H54 (cell line): Measurements from ENCODE around the gene PLP2.
A peak's percentile ranks its signal among the peaks of the same experiment; 100 is the strongest.

Source experiments
- DNase-seq: peaks from one replicate; pipeline ENCODE4 v3.0.0; 2011; ENCODE audit warnings: low spot score, mixed read lengths; ENCODE audit not compliant: insufficient read length
- FAIRE-seq: peaks from 3 replicates; lab custom pipeline; 2011; peaks lifted over from hg19 to GRCh38; lab: Jason Lieb, UNC
- POLR2A ChIP-seq: IDR thresholded peaks from 2 replicates; pipeline ENCODE4 v1.6.1; 2011; ENCODE audit warnings: low read depth, mild to moderate bottlenecking, low read length

The PLP2 gene

DNA sequence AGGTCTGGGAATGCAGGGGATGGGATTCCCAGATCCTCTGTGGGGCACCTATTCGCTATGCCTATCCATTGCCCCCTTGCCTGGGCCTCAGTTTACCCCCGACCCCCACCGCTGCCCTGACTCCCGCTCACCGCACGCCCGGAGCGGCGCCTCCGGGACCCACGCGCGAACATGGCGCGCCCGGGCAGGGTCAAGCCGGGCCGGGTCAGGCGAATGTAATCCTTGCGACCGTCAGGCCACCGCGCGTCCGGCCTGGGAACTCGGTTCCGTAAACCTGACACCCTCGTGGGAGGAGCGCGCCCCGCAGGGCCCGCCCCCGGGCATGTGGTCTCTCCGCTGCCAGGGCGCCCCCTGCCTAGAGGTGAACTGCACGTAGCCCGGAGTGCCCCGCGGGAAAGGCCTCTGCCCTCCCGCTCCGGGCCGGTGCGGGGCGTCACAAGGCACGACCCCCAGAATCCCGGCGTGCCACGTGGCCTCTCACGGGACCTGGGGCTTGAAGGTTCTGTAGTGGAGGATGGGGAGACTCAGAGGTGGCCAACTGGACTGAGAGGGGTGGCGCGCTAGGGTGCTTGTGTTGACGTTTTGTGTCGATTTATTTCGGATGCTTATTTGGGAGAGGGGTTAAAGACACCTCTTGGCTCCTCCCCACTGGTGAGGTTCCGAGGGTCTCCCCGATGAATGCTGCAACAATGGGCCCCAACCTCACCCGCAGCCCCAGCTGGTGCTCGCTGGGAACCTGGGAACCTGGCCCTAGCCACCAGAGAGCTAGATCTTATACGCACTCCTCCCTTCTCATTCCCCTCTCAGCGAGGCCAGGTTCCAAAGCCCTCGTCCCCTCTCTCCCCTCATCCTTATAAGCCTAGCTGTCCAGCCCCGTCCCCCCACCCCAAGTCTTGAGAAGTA lies 14.7 kb downstream of the PLP2 start, which contains the start of gene PRICKLE3:
TSS of gene PRICKLE3 (minus strand) at position 249 of the 903 bp plus-strand sequence. CDS start at position 173, 76 bp downstream.
- TF ChIP-seq POLR2A: 0 out of 2 replicates have a peak, but pooled peaks have one; percentile 25
- FAIRE-seq: no peak
- no peak for DNase-seq

- DNase-seq: no peak
- no peak for TF ChIP-seq POLR2A
- FAIRE-seq: no peak
Measured at GRCh38 chrX:49187028-49187394, 15.3 kb downstream of the PLP2 start.

- no peak for FAIRE-seq
- no peak for TF ChIP-seq POLR2A
- no peak for DNase-seq
Measured at GRCh38 chrX:49187526-49187925, 15.8 kb downstream of the PLP2 start.

DNA sequence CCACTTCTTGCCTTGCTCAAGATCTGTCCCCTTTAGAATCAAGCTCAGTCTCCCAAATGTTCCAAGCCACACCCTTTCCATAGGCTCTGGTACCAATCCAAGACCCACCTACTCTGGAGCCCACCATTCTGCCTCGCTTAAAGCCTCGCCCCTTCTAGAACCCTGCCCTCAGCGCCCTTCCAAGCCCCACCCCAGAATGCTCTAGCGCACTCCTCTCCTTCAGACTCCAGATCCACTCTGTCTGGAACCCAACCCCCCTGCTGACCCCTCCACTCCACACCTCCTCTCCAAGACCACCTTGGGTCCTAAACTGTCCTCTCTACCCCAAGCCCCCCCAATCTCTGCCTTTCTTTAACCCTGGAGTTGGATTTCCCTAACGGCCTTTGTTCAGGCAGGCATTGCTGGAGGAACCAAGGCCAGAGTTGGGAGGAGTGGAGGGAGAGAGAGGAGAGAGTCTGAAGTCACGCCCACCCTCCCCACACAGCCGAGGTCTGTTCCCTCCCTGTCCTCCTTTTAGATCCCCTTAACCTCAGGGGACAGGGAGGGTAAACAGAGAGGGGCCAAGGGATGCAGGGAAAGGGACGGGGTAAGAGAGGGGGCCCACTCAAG lies 16.9 kb downstream of the PLP2 start:
- no peak for TF ChIP-seq POLR2A
- FAIRE-seq: no peak
- DNase-seq: no peak

GRCh38 chrX:49189606-49190005 lies 17.9 kb downstream of the PLP2 start:
- DNase-seq: no peak
- no peak for FAIRE-seq
- TF ChIP-seq POLR2A: no peak

GRCh38 chrX:49190821-49191573 lies 19.3 kb downstream of the PLP2 start:
- FAIRE-seq: peak; percentile 33
- peak; percentile 56 for DNase-seq
- TF ChIP-seq POLR2A: peak; percentile 90

- no peak for TF ChIP-seq POLR2A
- DNase-seq: no peak
- FAIRE-seq: no peak
Measured at GRCh38 chrX:49191574-49192011, 19.9 kb downstream of the PLP2 start.

GRCh38 chrX:49192722-49193328 lies 21.1 kb downstream of the PLP2 start:
- no peak for DNase-seq
- no peak for TF ChIP-seq POLR2A
- FAIRE-seq: no peak

DNA sequence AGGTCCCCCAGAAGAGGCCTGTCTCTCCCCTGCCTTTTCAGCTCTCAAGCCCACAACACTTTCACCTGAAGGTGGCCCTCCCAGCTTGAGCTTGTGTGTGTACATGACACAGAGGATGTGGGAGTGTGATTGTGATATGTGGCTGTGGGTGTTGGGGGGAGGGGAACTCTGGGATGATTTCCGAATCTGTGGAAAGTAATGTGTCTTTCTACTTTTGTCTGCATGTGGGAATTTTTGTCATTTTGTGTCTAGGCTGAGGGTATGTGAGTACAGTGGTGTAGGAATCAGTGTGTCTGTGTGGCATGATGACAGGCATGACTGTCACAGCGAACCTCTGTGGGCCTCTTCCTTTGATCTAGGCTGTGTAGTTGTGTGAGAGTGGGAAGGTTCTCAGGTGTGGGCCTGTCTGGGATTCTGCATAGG lies 21.9 kb downstream of the PLP2 start:
- FAIRE-seq (no peak), DNase-seq (no peak)
- TF ChIP-seq POLR2A: no peak

DNA sequence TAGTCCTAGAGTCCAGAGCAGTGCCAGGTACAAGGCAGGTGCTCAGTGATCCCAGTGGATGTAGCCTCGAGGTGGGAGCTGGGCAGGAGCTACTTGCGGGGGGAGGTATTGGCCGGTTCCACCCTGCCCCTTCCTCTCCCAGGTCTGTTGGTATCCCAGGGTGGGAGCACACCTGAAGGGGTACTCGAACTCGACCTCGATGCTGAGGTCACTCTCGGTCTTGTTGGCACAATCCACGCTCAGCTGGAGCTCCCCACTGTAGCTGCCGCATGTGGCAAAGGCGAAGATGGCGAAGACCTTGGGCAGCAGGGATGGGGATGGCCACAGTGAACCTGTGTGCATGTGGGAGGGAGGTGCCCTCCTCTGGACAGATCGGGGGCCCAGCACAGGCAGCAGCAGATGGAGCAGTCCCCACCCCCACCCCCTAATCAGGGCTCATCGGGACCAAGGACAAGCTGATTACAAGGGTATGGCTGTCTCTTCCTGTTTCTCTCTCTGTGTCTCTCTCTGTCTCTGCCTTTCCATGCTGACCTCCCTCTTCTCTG lies 25.9 kb downstream of the PLP2 start:
- DNase-seq (no peak), FAIRE-seq (no peak)
- no peak for TF ChIP-seq POLR2A

DNA sequence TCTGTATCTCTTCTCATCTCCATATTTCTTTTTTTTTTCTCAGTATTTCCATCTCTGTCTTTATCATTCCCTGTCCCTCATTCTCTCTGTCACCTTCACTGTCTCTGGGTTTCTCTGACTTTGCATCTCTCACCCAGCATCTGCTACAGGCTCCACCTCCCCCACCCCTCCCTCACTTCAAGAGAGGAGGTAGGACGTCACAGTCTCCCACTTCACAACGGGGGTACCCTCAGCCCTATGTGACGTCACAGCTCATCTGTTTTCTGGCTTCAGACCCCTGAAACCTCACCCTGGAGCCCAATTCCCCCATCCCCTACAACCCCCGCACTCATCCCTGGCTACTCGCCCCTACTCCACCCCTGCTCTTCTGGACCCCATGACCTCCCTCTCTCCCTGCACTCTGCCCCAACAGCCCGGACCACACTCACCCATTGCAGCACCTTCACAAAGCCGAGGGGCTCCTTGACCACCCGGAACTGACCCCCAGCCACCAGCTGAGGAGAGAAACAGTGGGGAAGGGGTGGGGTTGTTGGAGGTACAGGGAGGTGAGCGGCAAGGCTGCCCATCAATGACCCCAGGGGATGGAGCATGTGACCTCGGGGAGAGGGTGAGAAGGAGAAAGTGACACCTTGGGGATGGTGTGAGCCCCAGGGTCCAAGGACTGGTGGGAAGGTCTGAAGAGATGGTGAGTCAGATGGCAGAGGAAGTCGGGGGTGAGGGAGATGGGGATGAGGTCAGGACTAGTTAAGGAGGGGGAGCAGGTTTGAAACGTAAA lies 27.0 kb downstream of the PLP2 start:
- no peak for TF ChIP-seq POLR2A
- no peak for DNase-seq
- no peak for FAIRE-seq

DNA sequence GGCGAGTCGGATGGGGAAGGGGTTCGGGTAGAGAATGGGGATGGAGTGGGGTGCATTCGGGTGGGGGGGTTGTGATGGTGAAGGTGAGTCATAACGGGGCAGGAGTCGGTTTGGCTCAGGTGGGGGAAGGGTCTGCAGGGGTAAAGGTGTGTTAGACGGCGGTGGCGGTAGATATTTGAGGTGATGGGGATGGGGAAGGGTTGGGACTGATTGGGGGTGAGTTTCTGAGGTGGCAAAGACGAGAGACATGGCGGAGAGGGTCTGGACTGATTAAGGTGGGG lies 27.6 kb downstream of the PLP2 start:
- DNase-seq: no peak
- TF ChIP-seq POLR2A: no peak
- no peak for FAIRE-seq
